Measurements from ENCODE around the gene LILRB5.
"Not testable (repeated sequence)": the region's sequence is repeated elsewhere in the genome, so short reads cannot be mapped to it uniquely, and the experiment has no call there.

LILRB5 gene

DNA sequence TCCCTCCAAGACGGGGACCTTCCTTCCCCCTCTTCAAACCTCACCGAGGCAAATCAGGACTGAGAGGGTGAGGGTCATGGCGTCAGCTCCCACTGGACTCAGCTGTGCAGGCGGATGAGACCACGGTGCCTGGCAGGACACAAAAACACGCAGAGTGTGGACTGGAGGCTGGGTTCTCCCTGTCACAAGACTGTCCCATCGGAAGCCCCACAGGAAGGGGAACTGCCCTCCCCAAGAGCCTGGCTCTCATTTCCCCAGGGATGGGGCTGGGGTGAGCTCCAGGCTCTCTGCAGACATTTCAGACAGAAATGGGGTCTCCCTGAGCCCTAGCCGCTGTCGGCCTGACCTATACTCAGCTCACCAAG, at the start of gene LILRB5:
TSS of gene LILRB5 (minus strand) at position 158 of the 365 bp plus-strand sequence. CDS start at position 78, 80 bp downstream.
- DNase-seq, result no peak

DNA sequence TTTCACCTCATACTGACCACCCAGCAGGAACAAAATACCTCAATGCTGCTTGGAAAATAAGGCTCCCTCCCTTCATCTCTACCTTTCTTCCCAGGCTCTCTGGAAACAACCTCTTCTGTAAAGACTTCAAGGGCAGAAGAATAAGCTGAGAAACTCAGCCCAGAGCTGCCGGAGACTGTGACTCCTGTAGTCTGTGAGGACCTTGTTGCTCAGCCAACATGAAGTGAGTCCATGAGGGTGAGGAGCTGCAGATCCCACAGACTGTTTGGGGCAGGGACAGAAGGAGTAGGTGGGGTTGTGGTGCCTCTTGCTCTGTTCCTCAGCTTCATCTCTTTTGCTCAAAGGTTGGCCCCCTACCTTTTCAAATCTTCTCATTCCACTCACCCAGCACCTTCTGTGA, 48.1 kb upstream of the LILRB5 start:
- no peak for DNase-seq

DNA sequence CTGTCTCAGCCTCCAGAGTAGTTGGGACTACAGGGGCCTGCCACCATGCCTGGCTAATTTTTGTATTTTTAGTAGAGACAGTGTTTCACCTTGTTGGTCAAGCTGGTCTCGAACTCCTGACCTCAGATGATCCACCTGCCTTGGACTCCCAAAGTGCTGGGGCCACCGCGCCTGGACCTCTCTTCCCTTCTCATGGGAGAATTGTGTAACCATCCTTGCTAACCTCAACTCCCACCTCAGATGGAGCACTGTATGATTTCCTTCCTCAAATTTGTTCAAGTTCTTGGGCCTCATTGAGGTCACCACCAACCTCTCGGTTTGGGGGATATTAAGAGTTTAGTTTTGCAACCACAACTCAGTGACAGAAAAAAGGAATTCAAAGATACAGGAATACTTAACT, 45.2 kb upstream of the LILRB5 start:
- DNase-seq, result no peak

DNA sequence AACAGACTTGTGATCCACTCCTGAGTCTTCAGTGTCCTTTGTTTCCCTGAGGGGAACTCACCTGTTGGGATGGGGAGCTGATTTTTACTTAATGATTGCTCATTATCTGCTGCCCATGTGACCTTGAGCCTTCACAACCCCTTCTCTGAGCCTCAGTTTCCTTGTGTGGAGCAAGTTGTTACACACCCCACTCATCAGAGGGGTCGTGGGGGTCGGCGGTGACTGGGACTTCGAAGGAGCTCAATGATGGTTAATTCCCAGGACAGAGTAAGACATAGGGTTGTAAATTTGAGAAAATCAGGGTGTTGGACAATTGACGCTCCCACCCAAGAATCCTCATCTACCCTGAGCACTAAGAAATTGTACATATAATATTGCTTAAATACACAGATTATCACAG, 42.4 kb upstream of the LILRB5 start:
- no peak for DNase-seq

DNA sequence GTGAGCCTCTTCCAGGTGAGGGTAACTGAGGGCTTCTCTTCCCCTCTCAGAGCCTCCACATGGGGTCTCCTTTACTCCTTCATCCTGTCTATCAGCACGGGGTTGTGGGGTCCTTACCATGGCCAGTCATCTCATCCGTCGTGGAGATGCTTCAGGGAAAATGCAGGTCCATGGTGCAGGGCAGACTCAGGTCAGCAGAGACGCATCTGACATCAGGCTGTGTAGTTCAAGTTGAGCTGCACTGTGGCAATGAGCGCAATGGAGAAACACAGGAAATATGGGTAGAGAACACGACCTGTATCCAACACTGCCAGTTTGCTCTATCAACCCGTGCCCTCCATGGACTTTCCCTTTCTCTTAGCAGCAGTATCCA, 42.0 kb upstream of the LILRB5 start:
- DNase-seq, result no peak

DNA sequence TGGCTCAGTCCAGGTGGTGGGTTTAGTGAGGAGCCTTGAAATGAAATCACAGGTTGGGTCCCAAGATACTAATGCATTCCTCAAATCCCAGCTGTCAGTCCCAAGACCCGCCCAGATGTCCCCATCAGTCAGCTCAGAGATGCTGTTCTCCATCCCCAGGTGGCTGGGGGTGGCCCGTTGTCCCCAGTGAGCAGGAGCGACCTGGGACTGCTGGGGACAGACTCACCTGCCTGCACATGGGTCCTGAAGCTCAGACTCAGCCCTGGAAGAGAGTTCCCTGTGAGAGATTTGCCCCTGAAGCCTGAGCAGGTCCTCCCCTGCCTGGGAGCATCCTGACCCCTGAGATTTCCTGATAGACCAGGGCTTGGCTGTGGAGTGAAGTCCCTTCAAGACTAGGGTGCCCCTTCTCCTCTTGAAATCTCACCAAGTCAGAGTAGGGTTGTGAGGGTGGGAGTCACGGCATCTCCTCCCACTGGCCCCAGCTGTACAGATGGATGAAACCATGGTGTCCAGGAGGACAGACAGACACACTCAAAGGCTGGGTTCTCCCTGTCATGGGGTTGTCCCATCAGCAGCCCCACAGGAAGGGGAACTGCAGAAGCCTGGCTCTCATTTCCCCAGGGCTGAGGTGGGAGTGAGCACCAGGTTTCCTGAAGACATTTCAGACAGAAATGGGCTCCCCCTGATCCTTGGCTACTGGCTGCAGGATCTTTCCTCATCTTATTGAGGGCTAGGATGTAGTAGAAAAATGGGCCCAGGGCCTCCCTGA, 41.5 kb upstream of the LILRB5 start:
- DNase-seq, result no peak

DNA sequence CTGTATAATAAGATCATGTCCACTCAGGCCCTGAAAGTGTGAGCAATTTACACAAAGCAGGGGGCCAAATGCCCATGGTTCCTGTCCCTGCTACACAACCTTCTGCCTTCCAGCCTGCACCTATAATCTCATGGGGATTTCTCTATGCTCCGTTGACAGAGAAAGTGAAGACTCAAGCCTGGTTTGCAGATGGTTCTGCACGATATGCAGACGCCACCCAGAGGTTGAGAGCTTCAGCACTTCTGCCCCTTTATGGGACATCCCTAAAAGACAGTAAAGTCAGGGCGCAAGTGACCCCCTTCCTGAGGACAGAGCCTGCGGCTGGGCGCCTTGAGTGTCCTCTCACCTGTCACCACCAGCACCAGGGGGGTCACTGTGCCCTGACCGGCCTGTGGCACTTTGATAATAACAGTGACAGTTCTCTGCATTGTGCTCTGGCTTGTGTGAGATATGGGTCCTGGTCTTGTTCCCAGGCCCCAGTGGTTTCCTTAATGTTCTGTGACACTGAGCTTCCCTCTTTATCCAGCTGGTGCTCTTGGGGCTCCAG, 40.8 kb upstream of the LILRB5 start:
- DNase-seq, result no peak

DNA sequence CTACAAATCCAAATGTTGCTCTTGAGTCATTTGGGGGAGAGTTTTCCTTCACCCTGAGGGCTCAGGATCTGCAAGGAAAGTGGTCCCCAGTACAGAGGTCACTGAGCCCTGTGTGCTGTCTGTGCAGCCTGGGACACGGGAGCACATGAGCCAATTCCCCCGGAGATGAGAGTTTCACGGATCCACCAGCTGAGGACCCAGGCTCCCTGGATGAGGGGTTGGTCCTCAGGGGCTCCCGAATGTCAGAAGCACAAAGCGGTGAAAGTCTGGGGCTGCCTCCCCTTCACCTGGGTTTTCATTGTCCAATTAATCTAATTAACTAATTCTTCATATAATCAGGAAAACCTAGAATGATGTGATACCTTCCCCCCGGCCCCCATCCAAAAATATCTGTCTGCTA, 37.5 kb upstream of the LILRB5 start:
- no peak for DNase-seq

DNA sequence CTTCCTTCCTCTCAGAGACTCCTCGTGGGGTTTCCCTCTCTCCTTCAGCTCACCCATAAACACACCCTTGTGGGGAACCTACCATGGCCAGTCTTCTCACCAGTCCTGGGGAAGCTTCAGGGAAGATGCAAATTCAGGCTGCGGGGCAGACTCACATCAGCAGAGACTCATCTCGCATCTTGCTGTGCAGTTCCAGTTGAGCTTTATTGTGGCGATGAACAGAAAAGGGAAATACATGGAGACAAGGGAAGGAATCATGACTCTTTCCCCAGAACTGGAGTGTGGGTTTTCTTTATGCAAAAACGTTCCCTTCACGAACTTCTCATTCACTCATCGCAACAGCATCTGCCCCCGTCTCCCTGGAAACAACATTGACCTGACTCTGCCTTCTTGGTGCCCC, 32.1 kb upstream of the LILRB5 start:
- not testable (repeated sequence) for DNase-seq

DNA sequence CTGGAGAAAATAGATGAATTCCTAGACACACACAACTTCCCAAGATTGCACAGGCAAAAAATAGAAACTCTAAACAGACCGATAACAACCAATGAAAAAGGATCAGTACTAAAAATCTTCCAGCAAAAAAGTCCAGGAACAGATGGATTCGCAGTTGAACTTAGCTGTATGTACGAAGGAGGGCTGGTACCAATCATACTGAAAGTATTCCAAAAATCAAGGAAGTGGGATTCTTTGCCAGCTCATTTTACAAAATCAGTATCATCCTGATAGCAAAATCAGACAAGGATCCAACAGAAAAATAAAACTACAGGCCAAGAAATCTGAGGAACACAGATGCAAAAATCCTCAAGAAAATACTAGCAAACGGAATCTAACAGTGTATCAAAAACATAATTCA, 30.4 kb upstream of the LILRB5 start:
- DNase-seq, result no peak

DNA sequence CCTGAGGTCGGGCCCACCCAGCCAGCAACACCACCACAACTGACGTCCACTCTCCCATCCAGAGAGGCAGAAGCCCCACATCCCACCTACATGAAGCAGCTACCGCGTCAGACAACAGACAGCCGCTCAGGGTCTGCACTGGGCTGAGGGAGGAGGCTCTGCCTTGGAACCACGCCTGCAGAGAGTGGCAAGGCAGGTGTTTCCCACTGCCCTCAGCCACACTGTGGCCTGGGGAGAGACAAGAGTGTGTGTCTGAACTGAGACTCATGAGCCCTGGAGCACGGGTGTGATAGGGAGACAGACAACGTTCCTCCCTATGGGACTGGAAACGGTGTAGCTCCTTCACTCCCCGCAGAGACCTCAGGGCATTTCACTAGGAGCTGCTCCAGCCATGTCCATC, 29.2 kb upstream of the LILRB5 start:
- not testable (repeated sequence) for DNase-seq

DNA sequence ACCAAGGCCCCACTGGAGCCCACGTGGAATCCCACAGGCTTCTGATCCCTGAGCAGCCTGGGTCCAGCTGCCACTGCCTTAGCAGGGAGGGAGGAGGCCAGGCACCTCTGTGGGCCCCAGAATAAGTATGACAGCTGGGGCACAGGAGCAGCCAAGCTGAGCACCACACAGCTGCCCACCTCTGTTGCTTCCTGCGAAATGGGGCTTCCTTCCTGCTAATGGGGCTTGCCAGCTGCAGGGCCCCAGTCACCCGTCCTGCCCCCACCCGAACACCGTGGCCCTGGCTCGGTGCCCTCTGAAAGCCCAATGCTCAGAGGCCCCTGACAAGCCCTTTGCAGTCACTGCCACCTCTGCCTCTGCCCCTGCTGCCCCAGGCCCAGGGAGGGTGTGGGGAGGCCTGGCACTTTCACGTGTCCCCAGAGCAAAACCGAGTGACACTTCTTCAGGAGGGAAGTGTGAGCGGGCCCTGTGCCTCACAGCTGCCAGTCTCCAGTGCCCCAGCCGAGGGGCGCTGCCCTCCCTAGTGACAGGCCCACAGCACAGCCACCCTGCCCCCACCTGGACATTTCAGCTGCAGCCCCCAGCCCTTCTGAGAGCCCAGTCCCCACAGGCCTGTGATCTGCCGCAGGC, 28.5 kb upstream of the LILRB5 start:
- not testable (repeated sequence) for DNase-seq

DNA sequence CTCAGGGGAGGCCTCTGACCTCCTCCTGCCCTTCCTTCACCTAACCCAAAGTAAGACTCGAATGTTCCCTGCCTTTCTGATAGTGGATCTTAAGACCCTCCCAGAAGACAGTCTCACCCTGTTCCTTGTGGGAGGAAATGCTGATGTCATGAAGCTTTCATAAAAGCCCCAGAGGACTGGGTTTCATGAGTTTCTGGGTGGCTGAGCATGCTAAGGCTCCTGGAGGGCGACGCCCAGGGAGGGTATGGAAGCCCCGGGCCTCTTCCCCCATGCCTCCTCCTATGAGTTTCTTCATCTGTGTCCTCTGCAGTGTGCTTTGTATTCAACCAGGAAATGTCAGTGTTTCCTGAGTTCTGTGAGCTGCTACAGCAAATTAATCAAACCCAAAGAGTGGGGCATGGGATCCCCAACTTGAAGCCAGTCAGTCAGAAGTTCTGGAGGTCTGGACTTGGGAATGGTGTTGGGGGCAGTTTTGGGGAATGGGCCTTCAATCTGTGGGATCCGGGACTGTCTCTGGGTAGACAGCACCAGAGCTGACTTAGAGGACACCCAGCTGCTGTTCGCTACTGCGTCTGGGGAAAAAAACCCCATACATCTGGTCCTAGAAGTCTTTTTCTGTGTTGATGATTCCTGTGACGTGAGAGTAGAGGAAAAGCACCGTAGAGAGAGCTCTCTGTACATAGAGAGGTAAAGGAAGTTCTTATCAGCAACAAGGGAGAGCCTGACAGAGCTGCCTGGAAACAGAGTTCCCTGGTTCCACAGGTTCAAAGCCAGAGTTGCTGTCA, 25.8 kb upstream of the LILRB5 start:
- DNase-seq, result no peak

DNA sequence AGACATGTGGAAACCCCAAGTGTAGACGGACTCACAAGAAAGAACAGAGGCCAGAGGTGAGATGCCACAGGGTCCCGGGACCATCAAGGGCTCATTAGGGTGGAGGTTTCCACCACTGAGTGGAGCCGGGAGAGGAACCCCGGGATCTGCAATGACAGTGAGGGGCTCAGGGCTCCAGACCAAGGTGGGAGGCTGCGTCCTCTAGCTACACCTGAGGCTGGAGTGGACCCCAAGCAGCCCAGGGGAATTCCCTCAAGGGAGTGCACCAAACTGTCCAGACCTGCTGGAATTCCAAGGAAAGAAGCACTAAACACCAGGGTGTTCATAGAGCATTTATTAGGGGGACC, 24.6 kb upstream of the LILRB5 start:
- DNase-seq, result not testable (repeated sequence)

DNA sequence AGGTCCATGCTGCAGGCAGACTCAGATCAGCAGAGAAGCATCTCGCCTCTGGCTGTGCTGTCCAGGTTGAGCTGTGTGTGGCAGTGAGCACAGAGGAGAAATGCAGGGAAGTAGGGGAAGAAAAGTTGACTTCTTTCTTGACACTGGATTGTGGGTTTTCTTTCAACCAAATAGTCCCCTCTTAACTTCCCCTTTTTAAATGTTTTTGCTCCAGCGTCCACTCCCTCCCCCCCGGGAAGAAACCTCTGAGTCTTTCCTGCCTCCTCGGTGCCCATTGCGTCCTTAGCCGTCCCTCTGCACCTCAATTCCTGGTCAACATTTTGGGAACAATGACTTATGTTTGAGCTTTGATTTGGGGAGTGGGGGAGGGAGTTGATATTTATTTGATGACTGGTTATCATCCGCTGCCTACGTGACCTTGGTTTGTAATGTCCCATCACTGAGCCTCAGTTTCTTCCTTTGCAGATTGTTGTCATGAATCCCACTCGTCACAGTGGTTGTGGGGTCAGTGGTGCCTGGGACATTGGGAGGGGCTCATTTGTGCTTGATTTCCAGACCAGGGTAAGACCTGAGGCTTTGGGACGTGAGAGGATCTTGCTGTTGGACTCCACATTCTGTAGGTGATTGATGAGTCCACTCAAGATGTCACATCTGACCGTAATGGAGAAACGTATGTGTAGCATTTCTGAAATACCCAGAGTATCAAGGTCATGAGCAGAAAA, 24.1 kb upstream of the LILRB5 start, which contains the start of gene LILRB2:
TSS of gene LILRB2 (minus strand) at position 104 of the 722 bp plus-strand sequence. CDS start 614 bp downstream, outside the sequence.
- DNase-seq, result no peak

DNA sequence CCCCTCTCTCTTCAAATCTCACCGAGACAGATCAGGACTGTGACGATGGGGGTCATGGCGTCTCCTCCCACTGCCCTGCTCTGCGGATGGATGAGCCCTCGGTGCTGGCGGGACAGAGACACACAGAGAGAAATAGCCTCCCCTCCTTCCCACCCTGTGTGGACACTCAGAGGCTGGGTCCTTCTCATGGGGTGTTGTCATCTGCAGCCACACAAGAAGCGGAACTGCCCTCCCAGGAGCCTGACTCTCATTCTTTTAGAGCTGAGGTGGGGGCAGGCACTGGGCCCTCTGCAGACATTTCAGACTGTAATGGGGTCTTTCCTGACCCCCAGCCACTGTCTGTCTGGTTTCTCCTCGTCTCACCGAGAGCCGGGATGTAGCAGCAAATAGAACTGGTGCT, 23.4 kb upstream of the LILRB5 start:
- DNase-seq, result not testable (repeated sequence)

DNA sequence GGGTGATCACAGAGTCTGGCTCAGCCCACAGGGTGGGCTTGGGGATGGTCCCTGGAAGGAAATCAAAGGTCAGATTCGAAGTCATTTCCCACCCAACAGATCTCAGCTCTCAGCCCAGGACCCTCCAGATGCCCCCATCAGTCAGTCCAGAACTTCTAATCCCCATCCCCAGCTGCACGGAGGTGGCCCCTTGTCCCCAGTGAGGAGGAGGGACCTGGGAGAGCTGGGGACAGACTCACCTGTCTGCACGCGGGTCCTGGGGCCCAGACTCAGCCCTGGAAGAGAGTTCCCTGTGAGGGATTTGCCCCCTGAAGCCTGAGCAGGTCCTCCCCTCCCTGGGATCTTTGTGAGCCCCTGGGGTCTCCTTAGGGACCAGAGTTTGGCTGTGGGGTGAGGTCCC, 23.0 kb upstream of the LILRB5 start:
- not testable (repeated sequence) for DNase-seq

DNA sequence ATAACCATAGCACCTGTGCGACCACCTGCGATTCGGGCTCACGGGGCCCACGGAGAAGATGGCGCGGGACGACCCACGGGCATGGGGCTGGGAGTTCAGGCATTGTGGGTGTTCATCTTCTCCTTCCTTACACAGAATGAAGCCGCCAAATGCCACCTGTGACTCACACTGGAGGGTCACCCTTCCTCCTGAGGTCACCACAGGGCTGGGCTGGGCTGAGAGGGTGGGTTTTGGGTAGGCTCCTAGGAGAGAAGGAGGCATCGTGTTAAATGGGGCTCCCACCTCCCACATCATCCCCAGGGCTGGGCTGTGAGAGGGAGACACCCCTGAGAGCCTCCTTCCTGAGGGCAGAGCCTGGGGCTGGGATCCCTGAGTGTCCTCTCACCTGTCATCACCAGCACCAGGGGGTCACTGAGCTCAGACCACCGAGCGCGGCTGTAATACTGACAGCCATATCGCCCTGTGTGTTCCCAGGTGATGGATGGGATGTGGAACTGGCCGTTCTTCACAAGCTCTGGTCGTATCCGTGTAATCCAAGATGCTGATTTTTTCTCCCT, 22.4 kb upstream of the LILRB5 start:
- DNase-seq, result no peak

DNA sequence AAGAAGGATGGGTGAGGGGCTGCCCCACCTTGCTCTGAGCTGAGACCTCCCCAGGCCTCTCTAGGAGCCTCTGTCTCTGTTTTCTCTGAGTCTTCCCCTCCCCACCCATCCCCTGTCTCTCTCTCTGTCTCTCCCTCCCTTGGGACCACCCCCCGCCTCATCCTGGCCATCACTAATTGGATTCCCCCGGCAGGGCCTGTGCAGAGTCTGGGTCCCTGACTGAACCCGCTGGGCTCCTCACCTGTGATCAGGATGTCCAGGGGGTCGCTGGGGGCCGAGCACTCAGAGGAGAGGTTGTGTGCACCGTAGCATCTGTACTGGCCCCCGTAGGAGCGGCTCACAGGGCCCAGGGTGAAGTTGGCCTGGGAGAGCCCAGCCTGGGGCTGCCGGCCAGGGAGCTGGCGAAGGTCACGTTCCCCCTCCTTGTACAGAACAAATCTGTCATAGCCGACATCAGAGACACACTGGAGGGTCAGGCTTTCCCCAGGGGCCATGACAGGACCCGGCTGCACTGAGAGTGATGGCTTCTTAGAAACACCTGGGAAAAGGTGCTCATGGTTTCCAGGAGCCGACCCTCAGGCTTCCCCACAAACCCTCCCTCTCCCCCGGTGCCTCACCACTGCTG, 21.6 kb upstream of the LILRB5 start:
- DNase-seq, result not testable (repeated sequence)

DNA sequence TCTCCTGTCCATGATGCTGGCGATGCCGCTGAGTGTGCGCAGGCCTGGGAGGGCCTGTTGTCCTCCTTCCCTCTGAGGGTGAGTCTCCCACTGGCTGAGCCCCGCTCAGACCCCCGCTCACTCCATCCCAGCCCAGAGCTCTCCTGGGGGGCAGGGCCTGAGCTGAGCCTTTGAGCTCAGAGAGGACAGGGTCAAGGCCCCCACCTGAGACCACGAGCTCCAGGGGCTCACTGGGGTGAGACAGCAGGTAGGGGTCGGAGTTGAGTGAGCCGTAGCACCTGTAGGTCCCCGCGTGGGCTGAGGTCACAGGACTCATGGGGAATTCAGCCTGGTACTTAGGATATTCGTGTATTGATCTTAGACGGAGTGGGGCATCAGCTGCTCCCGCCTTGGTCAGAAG, 21.0 kb upstream of the LILRB5 start:
- DNase-seq, result not testable (repeated sequence)

DNA sequence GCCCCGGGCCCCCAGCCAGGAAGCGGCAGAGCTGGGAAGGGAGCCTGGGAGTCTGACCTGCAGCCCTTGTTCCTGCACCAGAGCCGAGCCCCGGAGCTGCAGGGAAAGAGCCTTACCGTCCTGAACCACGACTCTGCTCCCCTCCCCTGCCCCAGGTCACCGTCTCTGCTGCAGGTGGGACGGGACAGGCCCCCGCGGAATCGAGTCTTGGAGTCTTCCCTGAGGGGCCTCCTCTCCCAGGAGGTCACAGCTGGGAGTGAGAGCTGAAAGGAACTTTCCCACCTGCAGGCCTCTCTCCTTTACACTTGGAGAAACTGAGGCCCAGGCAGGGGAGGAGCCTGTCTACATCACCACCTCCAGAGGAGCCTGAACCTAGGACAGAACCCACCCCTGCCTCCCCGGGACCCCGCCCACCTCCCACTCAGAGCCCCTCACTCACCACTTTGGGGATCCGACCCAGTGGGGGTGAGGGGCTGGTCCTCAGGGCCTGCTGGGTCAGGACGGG, 20.1 kb upstream of the LILRB5 start:
- DNase-seq, result not testable (repeated sequence)

DNA sequence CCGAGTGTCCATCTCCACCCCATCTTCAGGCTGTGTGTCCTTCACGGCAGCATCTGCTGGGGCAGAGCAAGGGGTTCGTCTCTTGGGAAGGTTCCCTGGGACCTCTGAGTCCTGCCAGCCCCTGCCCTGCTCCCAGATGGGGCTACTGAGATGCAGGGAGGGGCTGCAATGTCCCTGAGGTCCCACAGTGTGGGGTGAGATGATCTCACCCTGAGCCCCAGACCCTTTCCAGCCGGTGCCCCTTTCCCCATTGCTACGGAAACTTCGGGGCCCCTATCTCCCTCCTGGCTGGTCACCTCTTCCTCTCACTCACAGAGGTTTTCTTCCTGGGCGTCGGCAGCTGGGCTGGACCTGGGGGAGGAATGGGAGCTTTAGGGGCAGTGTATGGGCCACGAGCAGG, 18.9 kb upstream of the LILRB5 start:
- no peak for DNase-seq

Measured in activated CD4-positive, CD25-positive, alpha-beta regulatory T cell treated with anti-CD3 and anti-CD28 coated beads, Interleukin-2, amount 50 U/mL, for 72 hours (primary cell).